Uterus (tissue), 2 donors: ENCODE data around the gene TAP1.

ENCODE experiments used
- POLR2A ChIP-seq, 2 donors: fragments of 450-650 bp; IDR thresholded peaks; one replicate each; pipeline ENCODE4 v1.6.1; 2016; ENCODE audit warnings: antibody characterized with exemption in 2 of 2, mild to moderate bottlenecking in 1 of 2, moderate library complexity in 1 of 2
- TF ChIP-seq, protein P1 (sequence below), 4 experiments: fragments of 200-600 bp in 2 of 4; fragments of 450-650 bp in 2 of 4; sonication (generic) in 2 of 4; IDR thresholded peaks; one replicate each; pipeline ENCODE4 v1.5.1; 2016 to 2019; ENCODE audit warnings: antibody characterized with exemption in 4 of 4, mild to moderate bottlenecking in 2 of 4, moderate library complexity in 1 of 4

DNA sequence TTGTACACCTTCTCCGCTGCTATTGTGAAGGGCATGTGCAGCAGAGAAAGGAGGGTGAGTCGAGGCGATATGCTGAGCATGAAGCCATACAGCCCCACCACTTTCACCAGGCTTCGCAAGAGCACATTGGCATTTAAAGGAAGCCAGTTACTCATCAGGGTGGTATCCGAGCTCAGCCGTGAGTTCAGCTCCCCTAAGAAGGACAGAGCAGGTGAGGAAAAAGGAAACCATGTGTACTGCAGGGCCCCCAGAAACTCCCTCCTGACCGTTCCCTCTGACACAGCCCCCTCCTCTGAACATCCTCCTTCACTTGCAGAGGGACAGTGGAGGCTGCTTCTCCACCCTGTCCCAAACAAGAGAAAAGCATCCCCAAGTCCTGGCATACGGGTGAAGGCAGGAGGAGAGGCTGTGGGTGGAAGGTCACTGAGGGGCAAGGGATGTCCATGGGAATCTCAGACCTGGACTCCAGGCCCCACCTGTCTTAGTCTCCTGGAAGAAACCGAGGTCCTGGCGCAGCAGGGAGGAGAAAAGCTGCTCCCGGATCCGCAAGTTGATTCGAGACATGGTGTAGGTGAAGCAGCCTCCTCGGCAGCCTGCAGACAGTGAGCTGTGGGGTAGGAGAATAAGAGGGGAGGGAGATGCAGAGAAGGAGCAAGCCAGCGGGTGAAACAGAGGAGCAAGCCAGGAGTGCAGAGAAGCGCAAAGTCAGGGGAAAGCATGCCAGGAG is 18.2 kb downstream of the TAP1 start:
- TF ChIP-seq, protein P1, sequence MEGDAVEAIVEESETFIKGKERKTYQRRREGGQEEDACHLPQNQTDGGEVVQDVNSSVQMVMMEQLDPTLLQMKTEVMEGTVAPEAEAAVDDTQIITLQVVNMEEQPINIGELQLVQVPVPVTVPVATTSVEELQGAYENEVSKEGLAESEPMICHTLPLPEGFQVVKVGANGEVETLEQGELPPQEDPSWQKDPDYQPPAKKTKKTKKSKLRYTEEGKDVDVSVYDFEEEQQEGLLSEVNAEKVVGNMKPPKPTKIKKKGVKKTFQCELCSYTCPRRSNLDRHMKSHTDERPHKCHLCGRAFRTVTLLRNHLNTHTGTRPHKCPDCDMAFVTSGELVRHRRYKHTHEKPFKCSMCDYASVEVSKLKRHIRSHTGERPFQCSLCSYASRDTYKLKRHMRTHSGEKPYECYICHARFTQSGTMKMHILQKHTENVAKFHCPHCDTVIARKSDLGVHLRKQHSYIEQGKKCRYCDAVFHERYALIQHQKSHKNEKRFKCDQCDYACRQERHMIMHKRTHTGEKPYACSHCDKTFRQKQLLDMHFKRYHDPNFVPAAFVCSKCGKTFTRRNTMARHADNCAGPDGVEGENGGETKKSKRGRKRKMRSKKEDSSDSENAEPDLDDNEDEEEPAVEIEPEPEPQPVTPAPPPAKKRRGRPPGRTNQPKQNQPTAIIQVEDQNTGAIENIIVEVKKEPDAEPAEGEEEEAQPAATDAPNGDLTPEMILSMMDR (IDR thresholded peaks at IDR 0.05): no peak
- no peak for TF ChIP-seq POLR2A (IDR thresholded peaks at IDR 0.05)
